ENCODE results near the gene TBC1D1.

The TBC1D1 gene

DNA sequence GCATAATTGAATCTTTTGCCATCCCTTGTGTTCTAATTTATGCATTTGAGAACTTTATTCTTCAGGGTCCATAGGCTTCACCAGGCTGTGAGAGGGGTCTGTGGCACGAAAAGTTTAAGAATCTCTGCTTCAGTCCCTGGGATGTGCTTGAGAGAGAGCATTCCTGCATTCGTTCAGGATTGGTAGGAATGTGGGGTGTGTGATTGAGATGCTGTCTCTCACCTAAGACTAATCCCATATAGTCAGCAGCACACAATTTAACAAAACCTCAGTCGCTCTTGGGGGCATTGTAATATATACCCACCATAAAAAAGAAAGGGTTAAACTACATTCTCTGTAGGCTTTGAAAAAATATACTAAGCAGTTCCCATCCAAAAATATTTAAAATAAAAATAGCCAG lies 111.0 kb downstream of the TBC1D1 start:
- no peak overlapping the region for H3K4me3 ChIP-seq (ENCODE audit: low read depth, low read length)

GRCh38 chr4:38002451-38003071 lies 111.7 kb downstream of the TBC1D1 start:
- no peak overlapping the region for H3K4me3 ChIP-seq (ENCODE audit: low read depth, low read length)
- no peak for TF ChIP-seq CTCF (IDR thresholded peaks at IDR 0.05; ENCODE audit: low read depth, low read length)

More for the DNA sequence above, 111.0 kb downstream of the TBC1D1 start:
- TF ChIP-seq CTCF (IDR thresholded peaks at IDR 0.05; ENCODE audit: low read depth, low read length): no peak

DNA sequence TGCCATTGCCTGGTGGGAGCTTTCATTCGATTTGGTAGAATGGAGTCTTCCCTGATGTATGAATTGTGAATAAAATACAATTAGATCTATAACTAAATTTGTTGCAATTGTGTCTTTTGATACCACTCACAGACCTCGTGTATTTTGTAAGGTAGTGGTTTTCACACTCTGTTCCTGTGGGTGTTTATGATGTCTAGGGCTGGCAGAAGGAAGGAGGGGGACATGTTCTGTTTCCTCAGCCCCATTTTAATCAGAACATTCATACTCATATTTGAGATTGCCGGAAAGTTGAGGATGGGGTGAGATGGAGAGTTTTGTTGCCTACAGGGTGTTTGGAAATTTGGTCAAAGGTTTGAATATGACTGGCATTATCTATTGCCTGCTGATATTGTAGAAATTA lies 112.2 kb downstream of the TBC1D1 start:
- no peak overlapping the region for H3K4me3 ChIP-seq (ENCODE audit: low read depth, low read length)
- no peak for TF ChIP-seq CTCF (IDR thresholded peaks at IDR 0.05; ENCODE audit: low read depth, low read length)

- TF ChIP-seq CTCF (IDR thresholded peaks at IDR 0.05; ENCODE audit: low read depth, low read length): no peak
- H3K4me3 ChIP-seq (ENCODE audit: low read depth, low read length): no peak overlapping the region
These were observed 112.7 kb downstream of the TBC1D1 start for GRCh38 chr4:38003628-38004027.

DNA sequence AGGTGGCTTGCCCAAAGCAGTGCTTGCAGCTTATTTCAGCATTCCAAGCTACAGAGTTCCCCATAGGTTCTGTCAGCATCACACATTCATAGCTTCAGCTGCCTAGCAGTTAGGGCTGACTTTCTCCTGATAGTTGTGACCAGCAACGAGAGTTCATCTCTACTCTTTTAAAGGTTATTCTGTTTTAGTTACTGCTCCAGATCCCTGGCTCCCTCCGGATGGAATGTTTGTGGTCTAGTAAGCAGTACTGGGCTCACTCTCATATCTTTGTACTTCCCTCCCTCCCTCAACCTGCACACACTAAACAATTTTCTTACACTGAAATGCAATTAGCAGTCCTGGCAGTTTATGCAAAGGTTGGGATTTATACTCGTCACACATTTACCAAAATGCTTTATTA lies 113.2 kb downstream of the TBC1D1 start:
- TF ChIP-seq CTCF (IDR thresholded peaks at IDR 0.05; ENCODE audit: low read depth, low read length): no peak
- H3K4me3 ChIP-seq (ENCODE audit: low read depth, low read length): no peak overlapping the region

- no peak overlapping the region for H3K4me3 ChIP-seq (ENCODE audit: low read depth, low read length)
- no peak for TF ChIP-seq CTCF (IDR thresholded peaks at IDR 0.05; ENCODE audit: low read depth, low read length)
These were observed 114.0 kb downstream of the TBC1D1 start for GRCh38 chr4:38004887-38005286.

DNA sequence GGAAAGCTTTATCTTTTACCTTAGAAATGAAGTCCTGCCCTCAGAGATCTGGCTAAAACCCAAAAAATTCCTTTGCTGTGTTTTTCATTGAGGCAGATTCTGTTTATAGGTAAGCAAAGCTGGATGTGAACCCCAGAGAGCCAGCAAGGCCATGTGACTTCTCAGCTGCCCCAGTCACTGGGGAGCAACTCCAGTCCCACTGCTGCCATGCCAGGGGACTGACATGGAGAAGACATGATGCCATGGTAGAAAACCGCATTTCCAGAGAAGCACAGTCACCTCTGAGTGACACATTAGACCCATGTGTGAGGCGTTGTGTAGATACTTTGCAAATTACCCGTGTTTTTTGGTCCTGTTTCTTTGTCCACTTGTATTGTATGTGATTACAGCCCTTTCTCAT lies 114.8 kb downstream of the TBC1D1 start:
- TF ChIP-seq CTCF (IDR thresholded peaks at IDR 0.05; ENCODE audit: low read depth, low read length): no peak
- no peak overlapping the region for H3K4me3 ChIP-seq (ENCODE audit: low read depth, low read length)

Data from WI38 (cell line).